Calu3 (cell line): ENCODE data around the gene NPHP4. TPM values are rescaled to one million over a fixed set of nuclear protein-coding genes. Genes with fewer than 3 reads are reported as not detected.

ENCODE experiments used
- BruUV-seq: library from RNA; stranded (reverse); fragments of 400-500 nt; replicated peaks from 2 replicates; lab custom pipeline; 2021; lab: Mats Ljungman, UMichigan
- CTCF ChIA-PET: fragments of 300-600 bp; sonication (Branson Sonifier 250); formaldehyde crosslinking; loops from one replicate; lab custom pipeline; 2022; ENCODE audit warnings: antibody characterized with exemption; lab: Charles Lee
- DNase-seq: peaks from one replicate; pipeline ENCODE4 v3.0.0; 2022
- H3K27ac Mint-ChIP-seq: one replicate; pipeline ENCODE4 v1.8.0; 2022; ENCODE audit warnings: mixed read lengths; ENCODE audit not compliant: unreplicated experiment
- H3K27me3 Mint-ChIP-seq: one replicate; pipeline ENCODE4 v1.8.0; 2022; ENCODE audit warnings: mixed read lengths; ENCODE audit not compliant: unreplicated experiment
- H3K36me3 Mint-ChIP-seq: one replicate; pipeline ENCODE4 v1.8.0; 2022; ENCODE audit warnings: mild to moderate bottlenecking, moderate library complexity, mixed read lengths; ENCODE audit not compliant: insufficient read depth, unreplicated experiment
- H3K4me1 Mint-ChIP-seq: one replicate; pipeline ENCODE4 v1.8.0; 2022; ENCODE audit warnings: mild to moderate bottlenecking, low read depth, mixed read lengths; ENCODE audit not compliant: unreplicated experiment
- H3K4me3 Mint-ChIP-seq: one replicate; pipeline ENCODE4 v1.8.0; 2022; ENCODE audit warnings: mild to moderate bottlenecking, low read depth, moderate library complexity, mixed read lengths; ENCODE audit not compliant: unreplicated experiment
- H3K9me3 Mint-ChIP-seq: one replicate; pipeline ENCODE4 v1.8.0; 2022; ENCODE audit warnings: low read depth, mixed read lengths; ENCODE audit not compliant: unreplicated experiment
- intact Hi-C: fragments of 100-400 bp; cut with micrococcal nuclease; formaldehyde crosslinking; loops from one replicate; pipeline ENCODE4 v1.10.0; 2022; ENCODE audit not compliant: unreplicated experiment
- total RNA-seq: library from RNA; stranded (reverse); gene quantifications from 2 replicates; pipeline ENCODE4 v1.2.3, GENCODE V29; 2022
- TF ChIP-seq, protein P1 (sequence below): fragments of 200-600 bp; IDR thresholded peaks from one replicate; pipeline ENCODE4 v1.8.0; 2022; ENCODE audit warnings: antibody characterized with exemption; ENCODE audit not compliant: unreplicated experiment

Gene NPHP4
- total RNA-seq, 1 experiment from 2014 or later = 11.1 TPM

DNA sequence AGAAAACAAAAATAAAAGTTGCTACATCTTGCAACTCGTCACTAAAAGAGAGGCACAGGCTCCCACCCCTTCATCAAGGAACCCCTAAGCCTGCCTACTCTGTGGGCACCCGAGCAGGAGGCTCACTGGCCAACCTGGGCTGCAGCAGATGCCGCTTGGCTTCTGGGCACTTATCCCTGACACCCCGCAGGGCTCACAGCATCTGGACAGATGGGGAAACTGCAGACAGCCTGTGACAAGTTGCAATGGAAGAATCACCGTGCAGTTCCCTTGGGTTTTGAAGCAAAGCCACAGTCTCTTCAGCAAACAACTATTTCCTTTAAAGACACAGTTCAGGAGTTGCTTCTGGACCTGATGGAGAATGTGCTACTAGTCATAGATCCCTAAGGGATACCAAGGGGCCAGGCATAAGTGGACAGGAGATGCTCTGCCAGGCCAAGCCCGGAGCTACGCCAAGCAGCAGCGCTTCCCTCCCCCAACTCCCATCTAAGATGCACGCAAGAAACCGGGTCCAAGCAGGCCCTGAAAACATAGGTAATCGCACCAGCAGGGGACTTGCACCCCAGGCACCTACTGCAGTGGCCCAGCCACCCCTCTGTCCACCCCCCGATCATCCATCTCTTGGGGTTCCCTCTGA lies 170.6 kb downstream of the NPHP4 start:
- BruUV-seq = no TSS peak
- CTCF ChIA-PET = interaction anchor here (0.6 kb wide), 1 partner anchor 20 kb away, joined by 4 read pairs; no protein-coding TSS in a partner anchor
- peaks cover 43% of the 10 kb centered on the region for H3K27me3 Mint-ChIP-seq
- no peak overlapping the region for H3K4me3 Mint-ChIP-seq
- TF ChIP-seq, protein P1, sequence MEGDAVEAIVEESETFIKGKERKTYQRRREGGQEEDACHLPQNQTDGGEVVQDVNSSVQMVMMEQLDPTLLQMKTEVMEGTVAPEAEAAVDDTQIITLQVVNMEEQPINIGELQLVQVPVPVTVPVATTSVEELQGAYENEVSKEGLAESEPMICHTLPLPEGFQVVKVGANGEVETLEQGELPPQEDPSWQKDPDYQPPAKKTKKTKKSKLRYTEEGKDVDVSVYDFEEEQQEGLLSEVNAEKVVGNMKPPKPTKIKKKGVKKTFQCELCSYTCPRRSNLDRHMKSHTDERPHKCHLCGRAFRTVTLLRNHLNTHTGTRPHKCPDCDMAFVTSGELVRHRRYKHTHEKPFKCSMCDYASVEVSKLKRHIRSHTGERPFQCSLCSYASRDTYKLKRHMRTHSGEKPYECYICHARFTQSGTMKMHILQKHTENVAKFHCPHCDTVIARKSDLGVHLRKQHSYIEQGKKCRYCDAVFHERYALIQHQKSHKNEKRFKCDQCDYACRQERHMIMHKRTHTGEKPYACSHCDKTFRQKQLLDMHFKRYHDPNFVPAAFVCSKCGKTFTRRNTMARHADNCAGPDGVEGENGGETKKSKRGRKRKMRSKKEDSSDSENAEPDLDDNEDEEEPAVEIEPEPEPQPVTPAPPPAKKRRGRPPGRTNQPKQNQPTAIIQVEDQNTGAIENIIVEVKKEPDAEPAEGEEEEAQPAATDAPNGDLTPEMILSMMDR = no peak
- no peaks in the 10 kb centered on the region for H3K9me3 Mint-ChIP-seq
- no peaks in the 10 kb centered on the region for H3K36me3 Mint-ChIP-seq
- no peak for DNase-seq
- intact Hi-C loops = no loop called here
- H3K4me1 Mint-ChIP-seq = no peaks in the 10 kb centered on the region
- H3K27ac Mint-ChIP-seq = no peak overlapping the region

- no TSS peak for BruUV-seq
- CTCF ChIA-PET = no interaction called here
Measured at GRCh38 chr1:5820026-5820421, 172.2 kb downstream of the NPHP4 start.

DNA sequence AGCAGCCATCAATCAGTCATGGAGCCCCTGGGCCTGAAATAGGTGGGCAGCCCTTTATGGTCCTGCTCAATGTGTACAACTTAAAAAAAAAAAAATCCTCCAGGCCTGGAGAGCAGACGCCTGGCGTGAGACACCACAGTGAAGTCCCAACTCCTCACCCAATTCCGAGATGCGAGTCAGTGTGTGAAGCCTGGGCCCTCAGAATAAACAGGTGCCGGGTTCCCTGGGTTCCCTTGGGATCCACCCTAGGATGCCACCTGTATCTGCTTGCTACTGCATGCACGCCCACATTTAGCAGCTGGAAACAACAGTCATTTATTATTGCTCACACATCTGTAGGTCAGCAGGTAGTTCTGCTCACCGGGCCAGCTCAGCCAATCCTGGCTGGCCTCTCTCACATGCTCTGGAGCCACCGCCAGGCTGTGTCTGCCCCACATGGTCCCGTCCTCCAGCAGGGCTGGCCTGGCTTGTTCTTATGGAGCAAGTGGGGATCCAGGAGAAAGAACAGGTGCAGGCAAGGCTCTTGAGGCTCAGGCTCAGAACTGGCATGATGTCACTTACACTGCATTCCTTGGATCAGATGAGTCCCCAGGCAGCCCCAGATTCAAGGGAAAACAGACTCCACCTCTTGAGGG lies 172.7 kb downstream of the NPHP4 start:
- no peak overlapping the region for H3K4me3 Mint-ChIP-seq
- no peak overlapping the region for H3K27ac Mint-ChIP-seq
- H3K36me3 Mint-ChIP-seq = no peaks in the 10 kb centered on the region
- no peaks in the 10 kb centered on the region for H3K9me3 Mint-ChIP-seq
- H3K4me1 Mint-ChIP-seq = no peaks in the 10 kb centered on the region
- CTCF ChIA-PET = no interaction called here
- intact Hi-C loops = no loop called here
- no TSS peak for BruUV-seq
- no peak for DNase-seq
- TF ChIP-seq, protein P1 = no peak
- peaks cover 43% of the 10 kb centered on the region for H3K27me3 Mint-ChIP-seq

More at GRCh38 chr1:5820026-5820421, 172.2 kb downstream of the NPHP4 start:
- intact Hi-C loops = no loop called here
- Mint-ChIP-seq H3K9me3 (no peaks in the 10 kb centered on the region), H3K27me3 (peaks cover 43% of the 10 kb centered on the region), H3K4me1 (no peaks in the 10 kb centered on the region), H3K4me3 (no peak overlapping the region), H3K27ac (no peak overlapping the region), H3K36me3 (no peaks in the 10 kb centered on the region)
- TF ChIP-seq, protein P1 = no peak
- no peak for DNase-seq

DNA sequence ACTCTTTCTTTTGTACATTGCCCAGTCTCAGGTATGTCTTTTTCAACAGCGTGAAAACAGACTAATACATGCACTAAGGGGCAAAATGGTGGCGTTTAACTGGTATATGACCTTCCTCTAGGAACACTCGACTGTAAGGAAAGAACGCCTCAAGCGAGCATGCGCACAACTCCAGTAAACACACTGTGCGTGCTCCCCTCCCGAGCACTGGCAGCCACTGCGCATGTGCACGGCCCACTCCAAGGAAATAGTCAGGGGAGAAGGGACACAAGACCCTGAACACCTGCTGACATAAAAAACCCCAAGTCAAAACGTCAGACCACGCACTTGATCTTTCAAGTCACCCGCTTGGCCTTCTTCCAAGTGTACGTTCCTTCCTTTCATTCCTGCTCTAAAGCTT lies 173.5 kb downstream of the NPHP4 start:
- Mint-ChIP-seq H3K4me3 (no peak overlapping the region), H3K36me3 (no peaks in the 10 kb centered on the region), H3K4me1 (no peaks in the 10 kb centered on the region), H3K9me3 (no peaks in the 10 kb centered on the region), H3K27me3 (peaks cover 43% of the 10 kb centered on the region), H3K27ac (no peak overlapping the region)
- no peak for DNase-seq
- BruUV-seq = no TSS peak
- CTCF ChIA-PET = no interaction called here
- TF ChIP-seq, protein P1 = no peak
- intact Hi-C loops = no loop called here
